CD14-positive monocyte (primary cell): ENCODE measurements around the gene HLCS. TPM values are rescaled to one million over a fixed set of nuclear protein-coding genes. Genes with fewer than 3 reads are reported as not detected.

Source experiments
- DNase-seq, 3 donors: peaks; one replicate each; pipeline ENCODE4 v3.0.0-alpha.2; 2011 to 2022
- H2AFZ ChIP-seq: 2 replicates; pipeline ENCODE4 v1.6.0; 2012; ENCODE audit warnings: mild to moderate bottlenecking, low read depth, low read length, inconsistent platforms; ENCODE audit not compliant: insufficient read depth, poor library complexity, severe bottlenecking
- H3K27ac ChIP-seq, 2 donors: 1 replicate in 1 of 2; 2 replicates in 1 of 2; pipeline ENCODE4 v1.5.1; 2012 to 2013; ENCODE audit warnings: low read length in 2 of 2, control low read depth in 1 of 2, inconsistent platforms in 1 of 2, low read depth in 1 of 2, mild to moderate bottlenecking in 1 of 2
- H3K27me3 ChIP-seq, 2 donors: one replicate each; pipeline versions ENCODE4 v1.6.0 to v1.6.1; 2011 to 2013; ENCODE audit warnings: low read length in 2 of 2; ENCODE audit not compliant: control insufficient read depth in 2 of 2, insufficient read depth in 2 of 2
- H3K36me3 ChIP-seq, 2 donors: replicated peaks in 1 of 2; 1 replicate in 1 of 2; 2 replicates in 1 of 2; pipeline versions ENCODE4 v1.5.1 to v1.6.1; 2012 to 2013; ENCODE audit warnings: low read length in 2 of 2, control low read depth in 1 of 2, inconsistent platforms in 1 of 2, mild to moderate bottlenecking in 1 of 2; ENCODE audit not compliant: insufficient read depth in 2 of 2, control insufficient read depth in 1 of 2
- H3K4me1 ChIP-seq, 2 donors: 1 replicate in 1 of 2; 2 replicates in 1 of 2; pipeline versions ENCODE4 v1.5.1 to v1.6.1; 2012 to 2013; ENCODE audit warnings: low read length in 2 of 2, control low read depth in 1 of 2, inconsistent platforms in 1 of 2, mild to moderate bottlenecking in 1 of 2, moderate library complexity in 1 of 2; ENCODE audit not compliant: insufficient read depth in 2 of 2, control insufficient read depth in 1 of 2
- H3K4me2 ChIP-seq: replicated peaks from 2 replicates; pipeline ENCODE3; 2012; ENCODE audit warnings: low read length, moderate library complexity, mild to moderate bottlenecking; ENCODE audit not compliant: poor library complexity, severe bottlenecking; ENCODE audit errors: extremely low read depth
- H3K4me3 ChIP-seq, 3 experiments: fragments of 200-600 bp in 1 of 3; sonication (generic) in 1 of 3; replicated peaks in 1 of 3; 1 replicate in 2 of 3; 2 replicates in 1 of 3; pipeline ENCODE4 v1.5.1; 2011 to 2013; ENCODE audit warnings: low read length in 3 of 3, mild to moderate bottlenecking in 3 of 3, control low read depth in 2 of 3, low read depth in 2 of 3, inconsistent platforms in 1 of 3, moderate library complexity in 1 of 3
- H3K79me2 ChIP-seq: 2 replicates; pipeline ENCODE4 v1.6.0; 2012; ENCODE audit warnings: mild to moderate bottlenecking, control low read depth, inconsistent platforms, low read length, moderate library complexity; ENCODE audit not compliant: insufficient read depth
- H3K9ac ChIP-seq: 2 replicates; pipeline ENCODE4 v1.6.0; 2017; ENCODE audit warnings: low read length, mild to moderate bottlenecking; ENCODE audit not compliant: insufficient read depth, poor library complexity, severe bottlenecking
- H3K9me3 ChIP-seq, 2 donors: replicated peaks in 1 of 2; 1 replicate in 1 of 2; 2 replicates in 1 of 2; pipeline versions ENCODE4 v1.5.1 to v1.6.1; 2012 to 2013; ENCODE audit warnings: low read length in 2 of 2, control low read depth in 1 of 2; ENCODE audit not compliant: control insufficient read depth in 1 of 2, insufficient read depth in 1 of 2
- H4K20me1 ChIP-seq: 2 replicates; pipeline ENCODE4 v1.6.0; 2012; ENCODE audit warnings: mild to moderate bottlenecking, low read length, control low read depth, moderate library complexity; ENCODE audit not compliant: insufficient read depth
- H3K27ac Mint-ChIP-seq, 7 donors: one replicate each; pipeline ENCODE4 v1.8.0; 2020; ENCODE audit warnings: mild to moderate bottlenecking in 7 of 7, mixed read lengths in 7 of 7, moderate library complexity in 6 of 7, inconsistent platforms in 2 of 7
- H3K27me3 Mint-ChIP-seq, 3 donors: one replicate each; pipeline ENCODE4 v1.8.0; 2021 to 2022; ENCODE audit warnings: low read depth in 3 of 3, mild to moderate bottlenecking in 3 of 3, mixed read lengths in 3 of 3, moderate library complexity in 3 of 3, inconsistent platforms in 1 of 3
- H3K36me3 Mint-ChIP-seq, 2 donors: one replicate each; pipeline ENCODE4 v1.8.0; 2020; ENCODE audit warnings: mixed read lengths in 2 of 2, inconsistent platforms in 1 of 2, mild to moderate bottlenecking in 1 of 2
- H3K4me1 Mint-ChIP-seq: one replicate; pipeline ENCODE4 v1.8.0; 2020; ENCODE audit warnings: mild to moderate bottlenecking, mixed read lengths
- H3K4me3 Mint-ChIP-seq, 2 donors: one replicate each; pipeline ENCODE4 v1.8.0; 2020; ENCODE audit warnings: mild to moderate bottlenecking in 2 of 2, mixed read lengths in 2 of 2, moderate library complexity in 1 of 2
- H3K9me3 Mint-ChIP-seq, 7 donors: one replicate each; pipeline ENCODE4 v1.8.0; 2020 to 2022; ENCODE audit warnings: mixed read lengths in 7 of 7, mild to moderate bottlenecking in 6 of 7, moderate library complexity in 6 of 7, inconsistent platforms in 2 of 7
- CTCF ChIP-seq: fragments of 200-600 bp; IDR thresholded peaks from one replicate; pipeline ENCODE4 v1.8.0; 2022; ENCODE audit warnings: antibody characterized with exemption, mild to moderate bottlenecking
- WGBS: methylation state at CpG from one replicate; pipeline ENCODE4 v1.1.5; 2013; ENCODE audit warnings: missing lambda C conversion rate; ENCODE audit not compliant: insufficient coverage; 5-methylcytosine and 5-hydroxymethylcytosine counted together
- intact Hi-C, 2 donors: fragments of 100-400 bp; cut with micrococcal nuclease; formaldehyde crosslinking; loops; one replicate each; pipeline versions ENCODE4 v1.15.0 to v1.15.1; 2023
- polyA plus RNA-seq, 3 donors: library from polyadenylated mRNA; depleted of rRNA in 1 of 3; unstranded in 2 of 3; stranded (reverse) in 1 of 3; fragments of 300-500 nt in 2 of 3; fragments of >200 nt in 1 of 3; fragmentation: Illumina TruSeq in 2 of 3; gene quantifications; 1 replicate in 2 of 3; 2 replicates in 1 of 3; pipeline ENCODE4 v1.2.3, GENCODE V29; 2012 to 2021

Gene HLCS
- polyA plus RNA-seq, 3 donors, result 2.1 to 3.1 (median 2.2) TPM

DNA sequence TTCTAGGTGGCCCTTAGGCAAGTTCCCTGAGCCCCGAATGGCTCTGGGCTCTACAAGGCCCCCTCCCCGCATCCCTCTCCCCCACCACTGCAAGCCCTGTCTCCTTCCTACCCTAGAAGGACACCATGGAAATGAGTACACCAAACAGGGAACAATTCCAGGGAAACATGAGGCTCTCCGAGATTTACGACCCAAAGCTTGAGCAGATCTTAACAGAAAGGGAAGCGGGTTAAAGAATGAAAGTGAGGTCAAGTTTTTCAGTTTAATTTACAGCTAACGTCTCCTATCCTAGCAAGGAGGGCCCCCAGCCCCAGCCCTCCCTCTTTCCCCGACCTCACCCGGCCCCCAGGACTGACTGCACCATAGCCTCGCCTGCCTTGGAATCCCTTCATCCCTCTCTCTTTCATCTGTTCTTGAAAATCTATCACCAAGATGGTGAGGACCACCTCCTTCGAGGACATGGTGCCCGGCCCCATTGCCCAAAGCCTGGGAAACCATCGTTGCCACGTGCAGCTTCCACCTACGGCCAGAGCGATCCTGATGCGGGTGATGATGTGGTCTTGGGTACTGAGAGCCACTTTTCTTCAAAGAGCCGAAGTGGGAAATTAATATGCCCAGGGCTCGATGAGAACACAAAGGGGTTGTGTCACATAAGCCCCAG lies 237.0 kb downstream of the HLCS start:
- intact Hi-C loops, result no loop called here
- no peaks in the 10 kb centered on the region for H3K79me2 ChIP-seq
- Mint-ChIP-seq H3K36me3 (no peaks in the 10 kb centered on the region), H3K9me3 (peaks cover 0 to 2% (median 0%) of the 10 kb centered on the region in 7 donors), H3K4me1 (no peaks in the 10 kb centered on the region), H3K4me3 (no peak overlapping the region), H3K27me3 (peaks cover 9 to 20% (median 15%) of the 10 kb centered on the region in 3 donors), H3K27ac (no peak overlapping the region)
- no peak overlapping the region for H3K4me3 ChIP-seq
- H3K9ac ChIP-seq, result no peak overlapping the region
- H2AFZ ChIP-seq, result no peak overlapping the region
- H3K27ac ChIP-seq, result no peak overlapping the region
- WGBS, result 92% methylated on average over 11 of the region's 18 CpGs
- H3K27me3 ChIP-seq, result no peaks in the 10 kb centered on the region
- TF ChIP-seq CTCF, result no peak
- H3K4me1 ChIP-seq, result no peaks in the 10 kb centered on the region
- H3K36me3 ChIP-seq, result no peaks in the 10 kb centered on the region
- no peaks in the 10 kb centered on the region for H3K9me3 ChIP-seq
- no peak overlapping the region for H3K4me2 ChIP-seq
- no peaks in the 10 kb centered on the region for H4K20me1 ChIP-seq
- DNase-seq, result no peak

- Histone ChIP-seq H2AFZ (no peak overlapping the region), H3K4me2 (no peak overlapping the region), H3K27me3 (no peaks in the 10 kb centered on the region), H3K9me3 (no peaks in the 10 kb centered on the region), H3K9ac (no peak overlapping the region), H3K36me3 (no peaks in the 10 kb centered on the region), H3K27ac (no peak overlapping the region), H3K79me2 (no peaks in the 10 kb centered on the region), H3K4me1 (no peaks in the 10 kb centered on the region), H3K4me3 (no peak overlapping the region), H4K20me1 (no peaks in the 10 kb centered on the region)
- no peak overlapping the region for H3K4me3 Mint-ChIP-seq
- TF ChIP-seq CTCF, result no peak
- peaks cover 10 to 24% (median 15%) of the 10 kb centered on the region in 3 donors for H3K27me3 Mint-ChIP-seq
- no peak for DNase-seq
- peaks cover 0 to 2% (median 0%) of the 10 kb centered on the region in 7 donors for H3K9me3 Mint-ChIP-seq
- H3K4me1 Mint-ChIP-seq, result no peaks in the 10 kb centered on the region
- WGBS, result 94% methylated on average over 12 of the region's 14 CpGs
- no peaks in the 10 kb centered on the region for H3K36me3 Mint-ChIP-seq
- intact Hi-C loops, result no loop called here
- no peak overlapping the region for H3K27ac Mint-ChIP-seq
Observed at GRCh38 chr21:36728371-36729111, 237.9 kb downstream of the HLCS start.
